GM19328 (cell line): ENCODE measurements around the gene PRAMEF6.
"Not testable (repeated sequence)": the region's sequence is repeated elsewhere in the genome, so short reads cannot be mapped to it uniquely, and the experiment has no call there.

ENCODE experiments used
- ATAC-seq: cut with Tn5 transposase; IDR thresholded peaks from one replicate; pipeline ENCODE4 v1.9.1; 2021; ENCODE audit warnings: mild to moderate bottlenecking, moderate library complexity; ENCODE audit not compliant: unreplicated experiment

PRAMEF6 gene

DNA sequence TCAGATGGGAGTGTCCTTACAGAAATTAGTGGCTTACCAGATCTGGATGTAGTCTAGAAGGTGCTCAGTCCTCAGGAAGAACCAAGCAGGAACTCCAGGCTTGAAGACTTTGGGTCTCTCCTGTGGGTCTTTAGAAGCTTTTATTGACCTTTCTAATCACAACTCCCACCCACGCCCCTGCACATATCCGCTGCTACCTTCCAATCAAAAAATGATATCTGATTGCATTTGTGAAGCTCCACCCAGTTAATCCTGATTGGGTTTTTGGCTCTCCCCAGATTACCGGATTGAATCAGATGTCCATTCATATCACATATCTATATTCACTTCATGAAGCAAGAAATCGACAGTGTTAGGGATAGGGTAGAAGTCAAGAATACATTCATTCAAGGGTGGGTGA lies at the start of gene PRAMEF6:
TSS of gene PRAMEF6 (minus strand) at position 101 of the 400 bp plus-strand sequence. CDS start 5,062 bp downstream, outside the sequence.
- not testable (repeated sequence) for ATAC-seq

DNA sequence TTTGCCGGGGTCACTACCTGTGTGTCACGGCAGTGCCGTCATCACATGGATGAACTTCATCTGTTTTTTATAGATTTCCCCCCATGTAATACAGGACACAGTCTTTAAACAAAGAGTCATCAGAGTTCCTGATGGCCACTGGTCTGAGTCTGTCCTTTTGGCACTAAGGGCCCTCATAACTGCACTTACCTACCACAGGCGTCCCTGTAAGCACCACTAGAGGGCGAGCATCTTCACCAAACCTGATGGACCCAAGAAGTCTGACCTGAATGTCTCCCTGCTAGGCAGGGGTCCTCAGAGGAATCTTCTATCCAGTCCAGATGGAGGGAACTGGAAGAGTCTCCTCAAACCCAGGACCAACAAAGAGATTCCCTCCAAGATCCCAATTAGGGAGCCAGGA lies 23.0 kb downstream of the PRAMEF6 start:
- not testable (repeated sequence) for ATAC-seq

DNA sequence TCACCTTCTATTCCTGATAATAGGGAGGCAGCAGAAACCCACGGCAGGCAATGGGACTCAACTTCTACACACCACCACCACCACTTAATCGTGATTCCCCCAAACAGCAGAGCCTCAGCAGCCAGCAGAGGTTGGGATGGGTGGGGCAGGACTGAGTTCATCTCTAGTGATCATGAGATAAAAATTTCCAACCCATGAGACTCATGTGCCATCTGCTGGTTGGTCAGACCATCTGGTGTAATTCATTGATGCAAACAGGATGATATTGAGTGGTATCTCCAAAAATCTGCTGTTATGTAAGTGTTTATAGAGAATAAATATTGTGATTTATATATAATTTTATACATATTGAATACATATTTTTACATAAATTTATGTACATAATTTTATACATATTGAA lies 25.6 kb downstream of the PRAMEF6 start:
- not testable (repeated sequence) for ATAC-seq

DNA sequence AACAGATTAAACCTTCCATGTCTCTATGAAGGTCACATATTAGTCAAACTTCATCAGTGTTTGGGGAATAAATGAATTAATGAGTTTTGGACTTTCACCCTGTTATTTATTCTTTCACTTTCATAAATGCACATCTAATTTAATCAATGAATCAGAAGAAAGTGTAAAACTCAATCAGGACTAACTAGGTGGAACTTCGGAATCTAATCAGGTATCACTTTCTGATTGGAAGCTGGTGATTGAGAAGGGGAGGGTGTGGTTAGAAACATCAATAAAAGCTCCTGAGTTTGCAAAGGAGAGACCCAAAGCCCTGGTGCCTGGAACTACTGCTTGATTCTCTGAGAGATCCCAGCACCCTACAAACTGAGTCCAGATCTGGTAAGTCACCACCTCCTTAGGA lies 31.1 kb downstream of the PRAMEF6 start, which contains the start of gene PRAMEF7:
TSS of gene PRAMEF7 (plus strand) at position 301 of the 400 bp plus-strand sequence. CDS start 1,083 bp downstream, outside the sequence.
- ATAC-seq = not testable (repeated sequence)

DNA sequence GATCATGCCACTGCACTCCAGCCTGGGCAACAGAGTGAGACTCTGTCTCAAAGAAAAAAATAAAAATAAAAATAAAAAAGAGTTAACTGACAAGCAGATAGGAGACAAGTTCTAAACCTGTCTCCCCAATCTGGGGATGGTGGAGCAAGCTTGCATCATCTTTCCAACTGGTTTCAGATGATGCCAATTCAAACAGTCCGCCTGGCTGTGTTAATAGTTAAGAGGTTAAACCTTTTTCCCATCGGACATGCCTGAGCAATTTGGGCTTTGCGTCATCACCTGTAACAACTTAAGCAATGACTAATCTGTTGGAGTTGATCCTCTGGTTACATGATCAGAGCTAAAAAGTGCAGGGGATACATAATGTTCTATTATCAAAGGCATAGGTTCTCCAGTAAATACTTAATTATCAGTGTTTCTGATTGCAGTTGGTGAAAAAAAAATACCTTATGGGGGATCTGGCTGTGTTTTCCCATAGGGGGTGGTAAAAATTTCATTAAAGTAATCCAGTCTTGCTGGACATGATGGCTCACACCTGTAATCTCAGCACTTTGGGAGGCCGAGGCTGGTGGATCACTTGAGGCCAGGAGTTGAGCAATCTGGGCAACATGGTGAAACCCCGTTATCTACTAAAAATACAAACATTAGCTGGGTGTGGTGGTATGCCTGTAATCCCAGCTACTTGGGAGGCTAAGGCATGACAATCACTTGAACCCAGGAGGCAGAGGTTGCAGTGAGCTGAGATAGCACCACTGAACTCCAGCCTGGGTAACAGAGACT lies 43.4 kb downstream of the PRAMEF6 start:
- ATAC-seq = not testable (repeated sequence)

DNA sequence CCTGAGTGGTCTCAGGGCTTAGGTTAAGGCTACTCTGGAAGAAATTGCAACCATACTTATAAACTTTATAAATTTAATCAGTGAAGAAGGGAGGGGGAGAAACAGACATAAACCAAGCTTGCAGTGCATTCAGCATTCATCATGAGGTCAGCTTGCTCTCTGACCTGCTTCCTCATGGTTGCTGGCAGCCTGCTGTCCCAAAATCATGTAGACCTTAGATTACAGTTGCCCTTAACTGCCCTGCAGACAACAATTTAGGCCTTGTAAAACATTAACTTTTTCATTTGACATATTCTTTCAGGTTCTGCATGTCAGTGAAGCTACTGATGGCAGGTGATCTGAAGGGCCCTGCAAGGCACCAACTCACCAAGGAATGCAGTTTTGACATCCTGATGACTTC lies 48.2 kb downstream of the PRAMEF6 start:
- not testable (repeated sequence) for ATAC-seq

DNA sequence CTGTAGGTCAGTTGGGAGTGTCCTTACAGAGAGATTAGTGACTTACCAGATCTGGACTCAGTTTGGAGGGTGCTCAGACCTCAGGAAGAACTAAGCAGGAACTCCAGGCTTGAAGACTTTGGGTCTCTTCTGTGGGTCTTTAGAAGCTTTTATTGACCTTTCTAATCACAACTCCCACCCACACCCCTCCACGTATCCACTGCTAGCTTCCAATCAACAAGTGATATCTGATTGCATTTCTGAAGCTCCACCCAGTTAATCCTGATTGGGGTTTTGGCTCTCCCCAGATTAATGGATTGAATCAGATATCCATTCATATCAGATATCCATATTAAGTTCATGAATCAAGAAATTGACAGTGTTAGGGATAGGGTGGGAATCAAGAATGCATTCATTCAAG lies 49.2 kb downstream of the PRAMEF6 start, which contains the start of gene PRAMEF10:
TSS of gene PRAMEF10 (minus strand) at position 101 of the 400 bp plus-strand sequence. CDS start 2,423 bp downstream, outside the sequence.
- ATAC-seq = not testable (repeated sequence)
